Naive thymus-derived CD8-positive, alpha-beta T cell (primary cell): ENCODE data around the gene FGF21. TPM values are rescaled to one million over a fixed set of nuclear protein-coding genes. Genes with fewer than 3 reads are reported as not detected.
"Not testable (repeated sequence)": the region's sequence is repeated elsewhere in the genome, so short reads cannot be mapped to it uniquely, and the experiment has no call there.

Experiments used
- ATAC-seq, 2 donors: fragments of 150-1000 bp; cut with Tn5 transposase in 1 of 2; sonication (Bioruptor Pico), chemical (Tn5 transposase) in 1 of 2; 1 replicate in 1 of 2; 2 replicates in 1 of 2; pipeline ENCODE4 v1.10.0; 2021; ENCODE audit warnings: mild to moderate bottlenecking in 2 of 2, moderate library complexity in 2 of 2
- POLR2A ChIA-PET: fragments of 350-600 bp; sonication (Branson Sonifier 250); formaldehyde crosslinking; loops from one replicate; lab custom pipeline; 2021; ENCODE audit warnings: antibody characterized with exemption; lab: Charles Lee
- DNase-seq, 10 donors: peaks; one replicate each; pipeline versions ENCODE4 v3.0.0 to v3.0.0-alpha.2; 2020 to 2022
- H3K27ac Mint-ChIP-seq, 10 donors: one replicate each; pipeline ENCODE4 v1.8.0; 2020 to 2022; ENCODE audit warnings: mild to moderate bottlenecking in 10 of 10, mixed read lengths in 10 of 10, moderate library complexity in 4 of 10, inconsistent platforms in 1 of 10
- H3K27me3 Mint-ChIP-seq, 5 donors: one replicate each; pipeline ENCODE4 v1.8.0; 2021 to 2022; ENCODE audit warnings: mixed read lengths in 5 of 5
- H3K36me3 Mint-ChIP-seq, 3 donors: one replicate each; pipeline ENCODE4 v1.8.0; 2020 to 2022; ENCODE audit warnings: mixed read lengths in 3 of 3, mild to moderate bottlenecking in 2 of 3, inconsistent platforms in 1 of 3
- H3K4me1 Mint-ChIP-seq, 4 donors: one replicate each; pipeline ENCODE4 v1.8.0; 2021 to 2022; ENCODE audit warnings: mixed read lengths in 4 of 4
- H3K4me3 Mint-ChIP-seq, 10 donors: one replicate each; pipeline ENCODE4 v1.8.0; 2020 to 2022; ENCODE audit warnings: mild to moderate bottlenecking in 10 of 10, mixed read lengths in 10 of 10, moderate library complexity in 6 of 10, inconsistent platforms in 1 of 10
- H3K9me3 Mint-ChIP-seq, 9 donors: one replicate each; pipeline ENCODE4 v1.8.0; 2020 to 2022; ENCODE audit warnings: mixed read lengths in 9 of 9, mild to moderate bottlenecking in 3 of 9, inconsistent platforms in 1 of 9, moderate library complexity in 1 of 9
- polyA plus RNA-seq, 3 donors: library from polyadenylated mRNA; unstranded; fragments of 300-500 nt; fragmentation: Illumina TruSeq; gene quantifications; one replicate each; pipeline ENCODE4 v1.2.3, GENCODE V29; 2021
- total RNA-seq, 8 experiments: library from RNA in 2 of 8; stranded (reverse) in 2 of 8; gene quantifications; one replicate each; pipeline ENCODE4 v1.2.3 and lab custom pipeline; 2021 to 2026

Gene FGF21
- total and polyA plus RNA-seq, 5 experiments from 2014 or later, result not detected

- no peak overlapping the region for H3K4me3 Mint-ChIP-seq
These were observed 2.4 kb downstream of the FGF21 start for GRCh38 chr19:48757741-48758144.

DNA sequence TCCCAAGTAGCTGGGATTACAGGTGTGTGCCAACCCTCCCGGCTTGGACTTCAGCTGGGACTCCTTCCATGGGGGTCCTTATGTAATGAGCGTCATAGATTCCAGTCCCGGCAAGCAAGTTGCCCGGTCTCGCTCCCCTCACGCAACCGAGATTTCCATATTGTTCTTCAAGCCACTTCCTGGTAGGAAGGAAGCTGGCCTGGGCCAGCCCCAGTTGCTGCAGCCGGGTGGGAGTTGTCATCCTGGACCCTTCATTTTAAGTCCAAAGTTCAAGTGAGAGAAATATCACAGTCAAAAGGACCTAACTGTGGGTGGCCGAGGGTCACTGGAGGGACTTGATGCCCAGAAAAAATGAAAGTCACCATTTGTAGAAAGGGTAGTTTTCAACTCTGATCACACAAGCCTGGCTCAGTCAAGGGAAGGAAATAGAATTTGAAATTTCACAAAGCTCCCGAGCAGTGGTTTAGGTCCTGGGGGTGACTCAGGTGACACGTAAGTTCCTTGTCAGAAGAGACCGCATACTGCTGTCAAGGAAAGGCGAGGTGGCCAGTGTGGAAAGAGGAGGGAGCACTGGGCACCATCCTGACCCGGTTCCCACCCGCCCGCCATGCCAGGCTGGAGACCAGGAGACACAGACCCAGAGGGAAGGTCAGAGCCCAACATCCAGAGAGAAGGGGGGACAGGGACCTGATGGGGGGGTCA, 5.3 kb downstream of the FGF21 start:
- POLR2A ChIA-PET, result interaction anchor here (0.6 kb wide), 1 partner anchor 138 kb away, joined by 3 read pairs; no protein-coding TSS in a partner anchor
- peak overlapping the region in 3 of 10 donors; percentile 42 to 43 (median 43) for H3K27ac Mint-ChIP-seq
- no peaks in the 10 kb centered on the region for H3K36me3 Mint-ChIP-seq
- DNase-seq (no peak), ATAC-seq (no peak)
- peaks cover 4 to 7% (median 4%) of the 10 kb centered on the region in 4 donors for H3K4me1 Mint-ChIP-seq
- no peak overlapping the region for H3K4me3 Mint-ChIP-seq
- H3K9me3 Mint-ChIP-seq, result no peaks in the 10 kb centered on the region
- peaks cover 0 to 29% (median 17%) of the 10 kb centered on the region in 5 donors for H3K27me3 Mint-ChIP-seq

More at GRCh38 chr19:48757741-48758144, 2.4 kb downstream of the FGF21 start:
- H3K9me3 Mint-ChIP-seq, result no peaks in the 10 kb centered on the region
- ATAC-seq, result no peak
- H3K36me3 Mint-ChIP-seq, result no peaks in the 10 kb centered on the region
- peaks cover 3 to 38% (median 24%) of the 10 kb centered on the region in 5 donors for H3K27me3 Mint-ChIP-seq
- POLR2A ChIA-PET, result no interaction called here
- no peak for DNase-seq
- H3K27ac Mint-ChIP-seq, result no peak overlapping the region
- peaks cover 9 to 15% (median 14%) of the 10 kb centered on the region in 4 donors for H3K4me1 Mint-ChIP-seq

DNA sequence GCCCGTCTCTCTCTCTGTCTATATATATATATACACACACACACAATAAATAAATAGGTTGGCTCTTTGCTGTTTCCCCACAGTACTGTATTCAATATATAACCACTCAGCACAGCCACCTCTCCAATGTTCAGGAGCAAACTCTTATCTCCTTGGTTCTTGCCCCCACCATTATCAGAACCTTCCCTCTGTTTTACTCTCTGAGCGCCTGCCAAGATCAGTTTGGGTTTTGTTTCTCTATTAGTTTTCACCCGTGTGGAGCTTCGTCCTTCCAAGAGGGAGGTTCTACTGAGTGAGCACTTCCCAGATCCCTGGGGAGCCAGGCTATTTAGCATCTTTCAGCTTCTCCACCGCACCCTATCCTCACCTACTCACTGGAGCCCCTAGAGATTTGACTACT, 10.5 kb downstream of the FGF21 start:
- POLR2A ChIA-PET, H3K9me3 Mint-ChIP-seq, H3K27ac Mint-ChIP-seq, DNase-seq, H3K4me1 Mint-ChIP-seq, H3K4me3 Mint-ChIP-seq, ATAC-seq, H3K36me3 Mint-ChIP-seq: not testable (repeated sequence)
- peaks cover 11 to 34% (median 22%) of the 10 kb centered on the region in 5 donors for H3K27me3 Mint-ChIP-seq

- ATAC-seq, POLR2A ChIA-PET, H3K36me3 Mint-ChIP-seq, DNase-seq, H3K4me3 Mint-ChIP-seq, H3K27ac Mint-ChIP-seq, H3K4me1 Mint-ChIP-seq, H3K9me3 Mint-ChIP-seq: not testable (repeated sequence)
- H3K27me3 Mint-ChIP-seq, result peaks cover 0 to 27% (median 11%) of the 10 kb centered on the region in 5 donors
These were observed 12.9 kb downstream of the FGF21 start for GRCh38 chr19:48768171-48768753.

DNA sequence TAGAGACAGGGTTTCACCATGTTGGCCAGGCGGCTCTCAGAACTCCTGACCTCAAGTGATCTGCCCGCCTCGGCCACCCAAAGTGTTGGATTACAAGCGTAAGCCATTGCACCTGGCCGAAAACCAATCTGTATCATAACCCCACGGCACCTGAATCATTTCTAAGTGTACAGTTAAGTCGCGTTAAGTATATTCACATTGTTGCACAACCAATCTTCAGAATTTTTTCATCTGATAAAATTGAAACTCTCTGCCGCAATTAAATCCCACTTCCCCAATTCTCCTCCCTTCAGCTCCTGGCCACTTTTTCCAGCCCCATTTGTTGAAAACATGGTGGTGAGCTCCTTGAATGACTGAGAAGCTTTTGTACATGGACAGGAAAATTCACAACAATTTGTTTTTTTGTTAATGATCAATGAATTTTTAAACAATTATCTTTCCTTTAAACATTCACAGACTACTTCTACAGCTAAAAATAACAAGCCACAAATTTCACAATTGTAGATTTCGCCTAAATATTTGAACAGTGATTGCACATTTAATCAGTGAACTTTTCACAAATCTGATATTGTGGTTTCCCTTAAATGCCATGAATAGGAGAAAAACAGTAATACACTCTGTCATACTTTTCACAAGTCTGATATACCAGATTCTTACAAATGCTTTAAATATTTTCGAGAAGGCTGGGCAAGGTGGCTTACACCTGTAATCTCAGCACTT, 13.8 kb downstream of the FGF21 start:
- Mint-ChIP-seq H3K27me3 (peaks cover 0 to 27% (median 11%) of the 10 kb centered on the region in 5 donors), H3K27ac (no peak overlapping the region), H3K4me1 (no peaks in the 10 kb centered on the region), H3K4me3 (no peak overlapping the region), H3K36me3 (no peaks in the 10 kb centered on the region), H3K9me3 (no peaks in the 10 kb centered on the region)
- POLR2A ChIA-PET, result no interaction called here
- DNase-seq, result no peak
- ATAC-seq, result no peak

GRCh38 chr19:48770266-48770665, 14.9 kb downstream of the FGF21 start:
- DNase-seq (no peak), ATAC-seq (no peak)
- POLR2A ChIA-PET, result no interaction called here
- Mint-ChIP-seq H3K36me3 (no peaks in the 10 kb centered on the region), H3K4me3 (no peak overlapping the region), H3K9me3 (no peaks in the 10 kb centered on the region), H3K27me3 (peaks cover 0 to 22% (median 11%) of the 10 kb centered on the region in 5 donors), H3K27ac (no peak overlapping the region), H3K4me1 (no peaks in the 10 kb centered on the region)

DNA sequence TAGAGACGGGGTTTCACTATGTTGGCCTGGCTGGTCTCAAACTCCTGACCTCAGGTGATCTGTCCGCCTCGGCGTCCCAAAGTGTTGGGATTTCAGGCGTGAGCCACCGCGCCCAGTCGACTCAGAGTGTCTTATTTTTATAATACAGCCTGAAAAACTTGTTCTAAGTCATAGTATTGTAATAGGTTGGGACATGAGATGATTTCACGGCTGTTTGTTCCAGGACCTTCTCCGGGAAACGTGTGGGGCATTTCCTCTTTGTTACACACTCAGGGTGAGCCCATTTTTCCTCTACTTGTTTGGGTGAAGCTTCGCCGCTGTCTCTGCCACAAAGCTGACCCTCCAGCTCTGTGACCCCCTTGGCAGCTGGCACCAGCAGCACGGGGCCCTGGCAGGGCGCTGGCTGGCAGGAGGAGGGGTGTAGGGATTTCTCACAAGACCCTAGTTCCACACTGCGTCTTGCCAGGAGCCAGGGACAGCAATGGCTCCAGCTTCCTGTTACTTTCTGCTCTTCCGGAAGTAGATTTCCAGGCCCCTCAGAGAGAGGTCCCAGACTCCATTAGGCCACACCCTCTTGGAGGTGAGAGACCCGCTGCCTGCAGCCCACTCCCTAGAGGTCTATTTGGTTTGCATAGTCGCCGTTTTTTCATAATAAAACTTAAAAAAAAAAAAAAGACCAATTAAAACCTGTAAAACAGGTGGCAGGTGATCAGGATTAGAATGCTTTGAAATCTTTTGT, 15.6 kb downstream of the FGF21 start:
- H3K36me3 Mint-ChIP-seq, result no peaks in the 10 kb centered on the region
- no peak for ATAC-seq
- H3K9me3 Mint-ChIP-seq, result no peaks in the 10 kb centered on the region
- no peaks in the 10 kb centered on the region for H3K4me1 Mint-ChIP-seq
- POLR2A ChIA-PET, result interaction anchor here (0.5 kb wide), 1 partner anchor 70 kb away, joined by 7 read pairs; no protein-coding TSS in a partner anchor
- H3K27ac Mint-ChIP-seq, result no peak overlapping the region
- H3K27me3 Mint-ChIP-seq, result peaks cover 0 to 18% (median 9%) of the 10 kb centered on the region in 5 donors
- no peak overlapping the region for H3K4me3 Mint-ChIP-seq
- no peak for DNase-seq

GRCh38 chr19:48772503-48772953, 17.2 kb downstream of the FGF21 start:
- H3K27ac Mint-ChIP-seq, result peak overlapping the region in 1 of 10 donors; percentile 70
- no peaks in the 10 kb centered on the region for H3K36me3 Mint-ChIP-seq
- POLR2A ChIA-PET, result no interaction called here
- ATAC-seq, result no peak
- H3K9me3 Mint-ChIP-seq, result no peaks in the 10 kb centered on the region
- no peak for DNase-seq
- H3K4me1 Mint-ChIP-seq, result no peaks in the 10 kb centered on the region
- H3K4me3 Mint-ChIP-seq, result no peak overlapping the region
- peaks cover 0 to 13% (median 6%) of the 10 kb centered on the region in 5 donors for H3K27me3 Mint-ChIP-seq

GRCh38 chr19:48777139-48777538, 21.8 kb downstream of the FGF21 start:
- Mint-ChIP-seq H3K4me3 (no peak overlapping the region), H3K27ac (no peak overlapping the region), H3K4me1 (peaks cover 0 to 9% (median 1%) of the 10 kb centered on the region in 4 donors), H3K27me3 (peaks cover 0 to 6% (median 0%) of the 10 kb centered on the region in 5 donors), H3K36me3 (no peaks in the 10 kb centered on the region), H3K9me3 (no peaks in the 10 kb centered on the region)
- no peak for DNase-seq
- POLR2A ChIA-PET, result no interaction called here
- no peak for ATAC-seq

DNA sequence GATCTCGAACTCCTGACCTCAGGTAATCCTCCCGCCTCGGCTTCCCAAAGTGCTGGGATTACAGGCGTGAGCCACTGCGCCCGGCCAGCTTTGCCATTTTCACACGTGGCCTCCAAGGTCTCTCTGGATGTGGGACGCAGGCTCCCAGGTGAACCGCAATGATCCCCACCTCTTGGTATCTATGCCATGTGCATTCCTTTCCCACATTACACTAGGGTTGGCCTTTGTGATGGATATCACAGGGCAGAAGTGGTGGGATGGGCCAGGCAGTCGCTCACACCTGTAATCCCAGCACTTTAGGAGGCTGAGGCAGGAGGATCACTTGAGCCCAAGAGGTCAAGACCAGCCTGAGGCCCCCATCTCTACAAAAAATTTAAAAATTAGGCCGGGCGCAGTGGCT, 22.4 kb downstream of the FGF21 start:
- Mint-ChIP-seq H3K27ac (no peak overlapping the region), H3K4me3 (no peak overlapping the region), H3K36me3 (no peaks in the 10 kb centered on the region), H3K9me3 (no peaks in the 10 kb centered on the region), H3K4me1 (peaks cover 0 to 12% (median 4%) of the 10 kb centered on the region in 4 donors), H3K27me3 (peaks cover 0 to 7% (median 2%) of the 10 kb centered on the region in 5 donors)
- ATAC-seq, result no peak
- no peak for DNase-seq
- POLR2A ChIA-PET, result no interaction called here

DNA sequence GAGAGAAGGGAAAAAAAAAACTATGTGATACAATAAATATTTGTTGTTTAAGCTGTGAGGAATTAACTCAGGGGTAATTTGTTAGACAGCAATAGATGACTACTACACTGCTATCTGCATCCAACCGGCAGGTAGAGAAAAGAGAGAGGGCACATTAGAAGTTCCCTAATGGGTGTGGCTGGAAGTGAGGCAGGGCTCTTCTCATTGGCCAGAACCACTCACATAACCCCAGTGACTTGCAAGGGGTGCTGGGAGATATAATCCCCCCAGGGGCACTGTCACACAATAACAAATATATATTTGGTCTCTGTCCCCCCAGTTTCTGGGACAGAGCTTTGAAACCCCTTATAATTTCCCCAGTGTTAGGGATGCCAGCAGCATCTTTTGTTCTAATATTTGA, 24.3 kb downstream of the FGF21 start:
- Mint-ChIP-seq H3K27ac (no peak overlapping the region), H3K4me3 (no peak overlapping the region), H3K27me3 (peaks cover 0 to 14% (median 2%) of the 10 kb centered on the region in 5 donors), H3K36me3 (no peaks in the 10 kb centered on the region), H3K9me3 (no peaks in the 10 kb centered on the region), H3K4me1 (peaks cover 0 to 14% (median 4%) of the 10 kb centered on the region in 4 donors)
- no peak for ATAC-seq
- POLR2A ChIA-PET, result no interaction called here
- no peak for DNase-seq

GRCh38 chr19:48780631-48781391, 25.5 kb downstream of the FGF21 start:
- Mint-ChIP-seq H3K4me3 (no peak overlapping the region), H3K27ac (peak overlapping the region in 2 of 10 donors; percentile 8 to 34), H3K36me3 (no peaks in the 10 kb centered on the region), H3K4me1 (peaks cover 0 to 14% (median 4%) of the 10 kb centered on the region in 4 donors), H3K9me3 (no peaks in the 10 kb centered on the region), H3K27me3 (peaks cover 0 to 16% (median 4%) of the 10 kb centered on the region in 5 donors)
- POLR2A ChIA-PET, result no interaction called here
- DNase-seq (no peak), ATAC-seq (no peak)
